H9 (cell line): ENCODE data around the gene ATRNL1. TPM values are rescaled to one million over a fixed set of nuclear protein-coding genes. Genes with fewer than 3 reads are reported as not detected.
A peak's percentile ranks its signal among the peaks of the same experiment; 100 is the strongest.

Experiments used
- DNase-seq: peaks from one replicate; pipeline ENCODE4 v3.0.0-alpha.2; 2017
- H2AFZ ChIP-seq: one replicate; pipeline ENCODE4 v1.6.1; 2013; ENCODE audit warnings: mild to moderate bottlenecking, low read length, control low read depth, moderate library complexity
- H2AK5ac ChIP-seq: 2 replicates; pipeline ENCODE4 v1.6.1; 2013; ENCODE audit warnings: low read length, control low read depth, mixed read lengths; ENCODE audit not compliant: insufficient read length
- H2BK120ac ChIP-seq: one replicate; pipeline ENCODE4 v1.6.1; 2013; ENCODE audit warnings: low read depth, mild to moderate bottlenecking, low read length, control low read depth, inconsistent platforms; ENCODE audit not compliant: poor library complexity, severe bottlenecking
- H2BK12ac ChIP-seq: 2 replicates; pipeline ENCODE4 v1.6.1; 2013; ENCODE audit warnings: low read length, control low read depth, mixed read lengths, low read depth; ENCODE audit not compliant: insufficient read length
- H2BK15ac ChIP-seq: 2 replicates; pipeline ENCODE4 v1.6.1; 2013; ENCODE audit warnings: low read depth, low read length, control low read depth
- H2BK20ac ChIP-seq: one replicate; pipeline ENCODE4 v1.6.1; 2013; ENCODE audit warnings: low read depth, mild to moderate bottlenecking, low read length, control low read depth, inconsistent platforms; ENCODE audit not compliant: poor library complexity, severe bottlenecking
- H2BK5ac ChIP-seq: 2 replicates; pipeline ENCODE4 v1.6.1; 2013; ENCODE audit warnings: low read length, control low read depth, mixed read lengths; ENCODE audit not compliant: insufficient read length
- H3K14ac ChIP-seq: 2 replicates; pipeline ENCODE4 v1.6.1; 2013; ENCODE audit warnings: low read length, control low read depth; ENCODE audit not compliant: insufficient read depth
- H3K18ac ChIP-seq: 2 replicates; pipeline ENCODE4 v1.6.1; 2013; ENCODE audit warnings: low read depth, mild to moderate bottlenecking, mixed read lengths, low read length, control low read depth; ENCODE audit not compliant: insufficient read length
- H3K23ac ChIP-seq: 2 replicates; pipeline ENCODE4 v1.6.1; 2013; ENCODE audit warnings: low read length, control low read depth, mixed read lengths, low read depth; ENCODE audit not compliant: insufficient read length
- H3K23me2 ChIP-seq: 2 replicates; pipeline ENCODE4 v1.6.1; 2013; ENCODE audit warnings: low read depth, mild to moderate bottlenecking, mixed read lengths, low read length, control low read depth; ENCODE audit not compliant: insufficient read length, poor library complexity, severe bottlenecking
- H3K27ac ChIP-seq: 2 replicates; pipeline ENCODE4 v1.5.1; 2013; ENCODE audit warnings: low read length, control low read depth, mixed read lengths, low read depth; ENCODE audit not compliant: insufficient read length
- H3K27me3 ChIP-seq: 2 replicates; pipeline ENCODE4 v1.6.1; 2013; ENCODE audit warnings: low read length, control low read depth, inconsistent platforms; ENCODE audit not compliant: insufficient read depth
- H3K4ac ChIP-seq: 2 replicates; pipeline ENCODE4 v1.6.1; 2013; ENCODE audit warnings: low read depth, mild to moderate bottlenecking, control low read depth, inconsistent platforms, low read length, moderate library complexity
- H3K4me1 ChIP-seq: 2 replicates; pipeline ENCODE4 v1.6.1; 2013; ENCODE audit warnings: low read length, control low read depth, inconsistent platforms; ENCODE audit not compliant: insufficient read depth
- H3K4me2 ChIP-seq: 2 replicates; pipeline ENCODE4 v1.6.1; 2013; ENCODE audit warnings: low read length, control low read depth, mixed read lengths; ENCODE audit not compliant: insufficient read length, insufficient read depth
- H3K56ac ChIP-seq: 2 replicates; pipeline ENCODE4 v1.6.1; 2013; ENCODE audit warnings: low read depth, mild to moderate bottlenecking, mixed read lengths, low read length, control low read depth; ENCODE audit not compliant: insufficient read length
- H3K79me1 ChIP-seq: 2 replicates; pipeline ENCODE4 v1.6.1; 2013; ENCODE audit warnings: low read depth, mild to moderate bottlenecking, moderate library complexity, low read length, control low read depth, inconsistent platforms; ENCODE audit not compliant: insufficient read depth, poor library complexity, severe bottlenecking
- H3K79me2 ChIP-seq: 2 replicates; pipeline ENCODE4 v1.6.1; 2013; ENCODE audit warnings: low read length, control low read depth, inconsistent platforms; ENCODE audit not compliant: insufficient read depth
- H3K9ac ChIP-seq: 2 replicates; pipeline ENCODE4 v1.6.1; 2013; ENCODE audit warnings: low read length, control low read depth, mixed read lengths; ENCODE audit not compliant: insufficient read length; ENCODE audit errors: extremely low read depth
- H3K9me3 ChIP-seq: one replicate; pipeline ENCODE4 v1.6.1; 2013; ENCODE audit warnings: low read depth, low read length, inconsistent platforms; ENCODE audit not compliant: control insufficient read depth
- H3T11ph ChIP-seq: one replicate; pipeline ENCODE4 v1.6.1; 2013; ENCODE audit warnings: mild to moderate bottlenecking, low read length, control low read depth, inconsistent platforms
- H4K20me1 ChIP-seq: one replicate; pipeline ENCODE4 v1.6.1; 2013; ENCODE audit not compliant: control insufficient read depth, insufficient read length, insufficient read depth
- H4K5ac ChIP-seq: 2 replicates; pipeline ENCODE4 v1.6.1; 2013; ENCODE audit warnings: low read depth, mild to moderate bottlenecking, mixed read lengths, low read length, control low read depth; ENCODE audit not compliant: insufficient read length
- H4K8ac ChIP-seq: replicated peaks from 2 replicates; pipeline ENCODE4 v1.6.1; 2013; ENCODE audit warnings: low read length, control low read depth, mixed read lengths, low read depth; ENCODE audit not compliant: insufficient read length
- H4K91ac ChIP-seq: 2 replicates; pipeline ENCODE4 v1.6.1; 2013; ENCODE audit warnings: low read depth, mild to moderate bottlenecking, moderate library complexity, mixed read lengths, low read length, control low read depth; ENCODE audit not compliant: insufficient read length
- H3K27ac Mint-ChIP-seq, 3 experiments: 2 replicates in 2 of 3; 3 replicates in 1 of 3; pipeline ENCODE4 v1.8.0; 2020 to 2021; ENCODE audit warnings: mixed read lengths in 3 of 3, mild to moderate bottlenecking in 1 of 3, moderate library complexity in 1 of 3
- H3K27me3 Mint-ChIP-seq: 2 replicates; pipeline ENCODE4 v1.8.0; 2021; ENCODE audit warnings: low read depth, mild to moderate bottlenecking, moderate library complexity, mixed read lengths
- H3K36me3 Mint-ChIP-seq, 3 experiments: 2 replicates in 2 of 3; 3 replicates in 1 of 3; pipeline ENCODE4 v1.8.0; 2020 to 2021; ENCODE audit warnings: low read depth in 3 of 3, mixed read lengths in 3 of 3; ENCODE audit not compliant: insufficient read depth in 1 of 3
- H3K4me1 Mint-ChIP-seq, 2 experiments: 2 replicates each; pipeline ENCODE4 v1.8.0; 2020; ENCODE audit warnings: mixed read lengths in 2 of 2
- H3K4me3 Mint-ChIP-seq, 2 experiments: 2 replicates in 1 of 2; 3 replicates in 1 of 2; pipeline ENCODE4 v1.8.0; 2020 to 2021; ENCODE audit warnings: mild to moderate bottlenecking in 2 of 2, mixed read lengths in 2 of 2, moderate library complexity in 1 of 2
- H3K9me3 Mint-ChIP-seq, 2 experiments: 2 replicates in 1 of 2; 3 replicates in 1 of 2; pipeline ENCODE4 v1.8.0; 2020; ENCODE audit warnings: mild to moderate bottlenecking in 2 of 2, mixed read lengths in 2 of 2, moderate library complexity in 1 of 2
- WGBS: extraction: QIAGEN DNeasy Blood & Tissue Kit; methylation state at CpG from one replicate; pipeline ENCODE4 v1.1.7; 2013; ENCODE audit warnings: missing lambda C conversion rate, low lambda C conversion rate, mixed read lengths; ENCODE audit not compliant: insufficient read length; ENCODE audit errors: extremely low coverage; 5-methylcytosine and 5-hydroxymethylcytosine counted together
- total RNA-seq: library from RNA; stranded (reverse); gene quantifications from 2 replicates; pipeline ENCODE4 v1.2.1, GENCODE V29; 2021
- TF ChIP-seq, protein P1 (sequence below): fragments of 200-600 bp; sonication (generic); conservative IDR thresholded peaks from 3 replicates; pipeline ENCODE4 v1.8.0; 2021; ENCODE audit warnings: antibody characterized with exemption, mild to moderate bottlenecking

ATRNL1 gene
- total RNA-seq, 1 experiment from 2014 or later: 9.2 TPM

DNA sequence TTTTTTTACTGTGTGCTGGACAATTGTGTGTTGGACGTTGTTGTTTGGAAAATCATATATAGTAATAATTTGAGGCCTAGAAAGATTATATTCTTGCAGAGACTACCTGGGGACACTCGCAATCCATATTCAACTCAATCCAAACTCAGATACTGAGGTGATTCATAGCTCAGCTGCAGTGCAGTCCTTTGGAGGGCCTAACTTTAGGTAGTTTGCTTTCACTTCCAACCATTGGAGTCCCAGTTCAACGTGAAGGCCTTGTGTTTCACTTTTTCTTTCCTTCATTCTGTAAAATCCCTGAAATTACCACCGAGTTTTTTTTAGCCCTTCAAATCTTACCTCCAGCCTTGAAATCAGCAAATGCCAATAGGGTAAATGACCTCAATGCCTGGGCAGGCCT, 32.3 kb downstream of the ATRNL1 start:
- Histone ChIP-seq H4K5ac (no peak overlapping the region), H2BK120ac (no peak overlapping the region), H3K27me3 (no peaks in the 10 kb centered on the region), H3T11ph (no peak overlapping the region), H3K4me1 (no peaks in the 10 kb centered on the region), H4K8ac (no peak overlapping the region), H3K4me2 (no peak overlapping the region), H3K23me2 (no peaks in the 10 kb centered on the region), H3K14ac (no peak overlapping the region), H4K20me1 (no peaks in the 10 kb centered on the region), H3K9ac (no peak overlapping the region), H3K23ac (no peak overlapping the region), H2AFZ (no peak overlapping the region), H3K4ac (no peak overlapping the region), H2BK5ac (no peak overlapping the region), H3K18ac (no peak overlapping the region), H4K91ac (no peak overlapping the region), H3K79me1 (no peaks in the 10 kb centered on the region), H3K56ac (no peak overlapping the region), H2AK5ac (no peak overlapping the region), H2BK12ac (no peak overlapping the region), H2BK20ac (no peak overlapping the region), H3K79me2 (no peaks in the 10 kb centered on the region), H3K27ac (no peak overlapping the region), H2BK15ac (no peak overlapping the region), H3K9me3 (no peaks in the 10 kb centered on the region)
- Mint-ChIP-seq H3K4me1 (no peaks in the 10 kb centered on the region), H3K4me3 (no peak overlapping the region), H3K36me3 (no peaks in the 10 kb centered on the region), H3K27ac (peak overlapping the region in 2 of 3 experiments; percentile 39 to 52; a peak in 1 of 7 replicates), H3K27me3 (no peaks in the 10 kb centered on the region), H3K9me3 (no peaks in the 10 kb centered on the region)
- TF ChIP-seq, protein P1, sequence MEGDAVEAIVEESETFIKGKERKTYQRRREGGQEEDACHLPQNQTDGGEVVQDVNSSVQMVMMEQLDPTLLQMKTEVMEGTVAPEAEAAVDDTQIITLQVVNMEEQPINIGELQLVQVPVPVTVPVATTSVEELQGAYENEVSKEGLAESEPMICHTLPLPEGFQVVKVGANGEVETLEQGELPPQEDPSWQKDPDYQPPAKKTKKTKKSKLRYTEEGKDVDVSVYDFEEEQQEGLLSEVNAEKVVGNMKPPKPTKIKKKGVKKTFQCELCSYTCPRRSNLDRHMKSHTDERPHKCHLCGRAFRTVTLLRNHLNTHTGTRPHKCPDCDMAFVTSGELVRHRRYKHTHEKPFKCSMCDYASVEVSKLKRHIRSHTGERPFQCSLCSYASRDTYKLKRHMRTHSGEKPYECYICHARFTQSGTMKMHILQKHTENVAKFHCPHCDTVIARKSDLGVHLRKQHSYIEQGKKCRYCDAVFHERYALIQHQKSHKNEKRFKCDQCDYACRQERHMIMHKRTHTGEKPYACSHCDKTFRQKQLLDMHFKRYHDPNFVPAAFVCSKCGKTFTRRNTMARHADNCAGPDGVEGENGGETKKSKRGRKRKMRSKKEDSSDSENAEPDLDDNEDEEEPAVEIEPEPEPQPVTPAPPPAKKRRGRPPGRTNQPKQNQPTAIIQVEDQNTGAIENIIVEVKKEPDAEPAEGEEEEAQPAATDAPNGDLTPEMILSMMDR: no peak
- DNase-seq: no peak
- WGBS: no CpG with 5 or more reads among the region's 4 CpGs
